OCI-LY3 (cell line): ENCODE measurements around the gene SEMA5B.
A peak's percentile ranks its signal among the peaks of the same experiment; 100 is the strongest.

Experiments
- H2AFZ ChIP-seq: fragments of 200-600, 300-600 bp; shearing (Covaris generic); 2 replicates; pipeline ENCODE4 v1.6.0; 2014; ENCODE audit warnings: antibody characterized with exemption, low read depth, low read length
- H3K27ac ChIP-seq: fragments of 200-600, 300-600 bp; sonication (generic); 2 replicates; pipeline ENCODE4 v1.5.1; 2014; ENCODE audit warnings: mild to moderate bottlenecking, low read length, moderate library complexity, mixed read lengths
- H3K27me3 ChIP-seq: fragments of 200-600, 300-600 bp; sonication (generic); 2 replicates; pipeline ENCODE4 v1.6.1; 2014; ENCODE audit warnings: low read depth, low read length, mixed read lengths
- H3K36me3 ChIP-seq: fragments of 200-600, 300-600 bp; sonication (generic); replicated peaks from 2 replicates; pipeline ENCODE3; 2014; ENCODE audit warnings: low read depth, low read length, mixed read lengths
- H3K4me1 ChIP-seq: fragments of 300-600, 200-600 bp; sonication (generic); 2 replicates; pipeline ENCODE4 v1.6.1; 2014; ENCODE audit warnings: low read length, mixed read lengths
- H3K4me2 ChIP-seq: fragments of 200-600, 300-600 bp; sonication (generic); 2 replicates; pipeline ENCODE4 v1.6.1; 2014; ENCODE audit warnings: low read length, mixed read lengths
- H3K4me3 ChIP-seq: fragments of 300-600, 200-600 bp; sonication (generic); 2 replicates; pipeline ENCODE4 v1.5.1; 2014; ENCODE audit warnings: antibody characterized with exemption, mild to moderate bottlenecking, low read length, moderate library complexity
- H3K79me2 ChIP-seq: fragments of 300-600, 200-600 bp; shearing (Covaris generic); 2 replicates; pipeline ENCODE4 v1.6.1; 2014; ENCODE audit warnings: mild to moderate bottlenecking, low read length, mixed read lengths
- H3K9ac ChIP-seq: fragments of 300-600, 200-600 bp; shearing (Covaris generic); 2 replicates; pipeline ENCODE4 v1.6.0; 2014; ENCODE audit warnings: mild to moderate bottlenecking, low read length, moderate library complexity
- H3K9me3 ChIP-seq: fragments of 200-600, 300-600 bp; shearing (Covaris generic); 2 replicates; pipeline ENCODE4 v1.6.1; 2014; ENCODE audit warnings: low read length, mixed read lengths; ENCODE audit not compliant: insufficient read depth
- H4K20me1 ChIP-seq: fragments of 200-600, 300-600 bp; sonication (generic); 2 replicates; pipeline ENCODE4 v1.6.1; 2016; ENCODE audit warnings: low read length, mixed read lengths; ENCODE audit not compliant: insufficient read depth
- EZH2phosphoT487 ChIP-seq: fragments of 200-600 bp; shearing (Covaris generic); IDR thresholded peaks from 2 replicates; pipeline ENCODE4 v1.6.1; 2018; ENCODE audit warnings: antibody characterized with exemption, mixed run types, low read depth
- TF ChIP-seq, protein P1 (sequence below): fragments of 200-600, 300-600 bp; sonication (generic); IDR thresholded peaks from 2 replicates; pipeline ENCODE4 v1.5.1; 2014; ENCODE audit warnings: antibody characterized with exemption, low read length, low read depth

The SEMA5B gene

DNA sequence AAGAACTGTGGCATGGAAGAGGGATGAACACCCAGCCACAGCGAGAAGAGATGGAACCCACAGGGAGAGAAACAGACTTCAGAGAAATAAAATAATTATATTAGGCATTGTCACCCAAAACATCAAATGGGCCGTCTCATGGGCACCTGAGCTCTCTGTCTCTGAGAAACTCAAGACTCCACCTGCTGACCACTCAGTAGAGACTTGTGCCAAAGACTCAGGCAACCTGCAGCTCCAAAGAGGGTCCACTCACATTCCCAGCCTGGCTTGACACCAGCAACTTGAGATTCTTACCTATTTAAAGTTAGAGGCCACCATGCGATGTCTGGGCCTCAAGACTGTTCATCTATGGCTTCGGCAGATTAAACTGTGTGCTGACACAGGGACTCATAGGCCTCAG lies 12.0 kb downstream of the SEMA5B start:
- no peaks in the 10 kb centered on the region for H4K20me1 ChIP-seq
- no peak overlapping the region for H2AFZ ChIP-seq
- peaks cover 12% of the 10 kb centered on the region; the same call in 1 of the 2 replicates for H3K27me3 ChIP-seq
- TF ChIP-seq EZH2phosphoT487: no peak
- TF ChIP-seq, protein P1, sequence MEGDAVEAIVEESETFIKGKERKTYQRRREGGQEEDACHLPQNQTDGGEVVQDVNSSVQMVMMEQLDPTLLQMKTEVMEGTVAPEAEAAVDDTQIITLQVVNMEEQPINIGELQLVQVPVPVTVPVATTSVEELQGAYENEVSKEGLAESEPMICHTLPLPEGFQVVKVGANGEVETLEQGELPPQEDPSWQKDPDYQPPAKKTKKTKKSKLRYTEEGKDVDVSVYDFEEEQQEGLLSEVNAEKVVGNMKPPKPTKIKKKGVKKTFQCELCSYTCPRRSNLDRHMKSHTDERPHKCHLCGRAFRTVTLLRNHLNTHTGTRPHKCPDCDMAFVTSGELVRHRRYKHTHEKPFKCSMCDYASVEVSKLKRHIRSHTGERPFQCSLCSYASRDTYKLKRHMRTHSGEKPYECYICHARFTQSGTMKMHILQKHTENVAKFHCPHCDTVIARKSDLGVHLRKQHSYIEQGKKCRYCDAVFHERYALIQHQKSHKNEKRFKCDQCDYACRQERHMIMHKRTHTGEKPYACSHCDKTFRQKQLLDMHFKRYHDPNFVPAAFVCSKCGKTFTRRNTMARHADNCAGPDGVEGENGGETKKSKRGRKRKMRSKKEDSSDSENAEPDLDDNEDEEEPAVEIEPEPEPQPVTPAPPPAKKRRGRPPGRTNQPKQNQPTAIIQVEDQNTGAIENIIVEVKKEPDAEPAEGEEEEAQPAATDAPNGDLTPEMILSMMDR: peak; percentile 38
- no peak overlapping the region for H3K27ac ChIP-seq
- H3K9ac ChIP-seq: no peak overlapping the region
- peaks cover 18% of the 10 kb centered on the region for H3K4me1 ChIP-seq
- no peak overlapping the region for H3K4me3 ChIP-seq
- no peaks in the 10 kb centered on the region for H3K79me2 ChIP-seq
- H3K4me2 ChIP-seq: no peak overlapping the region
- H3K9me3 ChIP-seq: no peaks in the 10 kb centered on the region
- no peaks in the 10 kb centered on the region for H3K36me3 ChIP-seq

DNA sequence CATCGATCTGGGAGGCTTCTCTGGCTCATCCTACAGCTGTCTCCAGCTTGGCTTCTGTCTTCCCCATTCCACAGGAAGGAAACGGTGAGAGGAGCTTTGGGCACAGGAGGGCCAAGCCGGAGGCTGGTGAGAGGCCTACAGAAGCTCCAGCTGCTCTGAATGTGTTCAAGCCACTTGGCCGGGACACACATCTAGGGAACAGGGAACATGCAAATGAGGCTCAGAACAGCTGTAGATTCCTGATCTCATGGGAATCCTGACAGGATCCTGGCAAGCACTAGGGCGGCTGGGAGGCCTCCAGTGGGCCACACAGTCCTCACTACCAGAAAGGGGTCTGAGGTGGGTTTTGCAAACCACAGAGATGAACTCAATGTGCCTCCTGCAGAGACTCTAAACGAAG lies 13.7 kb downstream of the SEMA5B start:
- no peaks in the 10 kb centered on the region for H4K20me1 ChIP-seq
- TF ChIP-seq, protein P1: no peak
- TF ChIP-seq EZH2phosphoT487: no peak
- H3K9me3 ChIP-seq: no peaks in the 10 kb centered on the region
- no peak overlapping the region for H2AFZ ChIP-seq
- H3K4me3 ChIP-seq: no peak overlapping the region
- peaks cover 10% of the 10 kb centered on the region; the same call in 1 of the 2 replicates for H3K27me3 ChIP-seq
- peaks cover 22% of the 10 kb centered on the region for H3K4me1 ChIP-seq
- no peaks in the 10 kb centered on the region for H3K36me3 ChIP-seq
- H3K9ac ChIP-seq: no peak overlapping the region
- no peaks in the 10 kb centered on the region for H3K79me2 ChIP-seq
- peak overlapping the region; percentile 32; the same call in 1 of the 2 replicates for H3K4me2 ChIP-seq
- H3K27ac ChIP-seq: no peak overlapping the region

DNA sequence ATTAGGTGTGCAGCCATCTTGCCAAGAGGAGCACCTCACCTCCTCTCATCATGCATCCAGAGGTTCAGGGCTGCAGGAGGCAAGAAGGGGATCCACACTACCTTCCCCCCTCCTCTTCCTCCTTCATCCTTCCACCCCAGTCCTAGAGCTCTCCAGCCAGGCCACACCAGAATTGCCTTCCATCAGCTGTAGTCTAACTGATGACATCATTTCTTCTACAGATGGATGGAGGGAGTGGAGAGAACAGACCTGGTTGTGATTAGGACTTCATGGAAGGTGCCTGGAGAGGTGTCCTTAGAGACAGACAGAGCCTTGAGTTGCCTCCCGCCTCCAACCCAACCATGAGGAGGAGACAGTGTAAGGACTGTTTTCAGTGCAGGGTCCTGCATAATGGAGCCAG lies 14.9 kb downstream of the SEMA5B start:
- no peaks in the 10 kb centered on the region for H3K36me3 ChIP-seq
- no peaks in the 10 kb centered on the region; the same call in 1 of the 2 replicates for H3K27me3 ChIP-seq
- no peaks in the 10 kb centered on the region for H3K9me3 ChIP-seq
- H3K4me1 ChIP-seq: peaks cover 30% of the 10 kb centered on the region
- H3K79me2 ChIP-seq: no peaks in the 10 kb centered on the region
- no peak overlapping the region for H2AFZ ChIP-seq
- no peak overlapping the region for H3K4me3 ChIP-seq
- H4K20me1 ChIP-seq: no peaks in the 10 kb centered on the region
- H3K27ac ChIP-seq: no peak overlapping the region
- H3K4me2 ChIP-seq: no peak overlapping the region
- no peak overlapping the region for H3K9ac ChIP-seq
- TF ChIP-seq, protein P1: no peak
- no peak for TF ChIP-seq EZH2phosphoT487

DNA sequence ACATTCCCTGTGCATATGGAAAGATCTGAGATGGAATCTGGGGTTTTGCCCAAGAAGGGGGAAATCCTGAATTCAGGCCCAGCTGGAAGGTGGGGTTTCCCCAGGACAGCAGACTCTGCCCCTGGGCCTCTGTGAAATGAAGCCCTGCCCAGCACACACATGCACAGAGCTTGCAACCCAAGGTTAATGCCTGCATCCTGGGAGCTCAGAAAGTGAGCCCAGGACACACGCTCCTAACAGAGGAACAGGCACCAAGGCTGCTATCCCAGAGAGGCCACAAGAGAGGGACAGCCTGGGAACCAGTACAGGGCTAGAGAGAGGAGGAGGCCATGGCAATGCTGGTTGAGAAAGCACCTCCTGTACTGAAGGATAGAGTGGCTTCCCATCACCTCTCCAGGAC lies 16.1 kb downstream of the SEMA5B start:
- no peaks in the 10 kb centered on the region; the same call in 1 of the 2 replicates for H3K27me3 ChIP-seq

DNA sequence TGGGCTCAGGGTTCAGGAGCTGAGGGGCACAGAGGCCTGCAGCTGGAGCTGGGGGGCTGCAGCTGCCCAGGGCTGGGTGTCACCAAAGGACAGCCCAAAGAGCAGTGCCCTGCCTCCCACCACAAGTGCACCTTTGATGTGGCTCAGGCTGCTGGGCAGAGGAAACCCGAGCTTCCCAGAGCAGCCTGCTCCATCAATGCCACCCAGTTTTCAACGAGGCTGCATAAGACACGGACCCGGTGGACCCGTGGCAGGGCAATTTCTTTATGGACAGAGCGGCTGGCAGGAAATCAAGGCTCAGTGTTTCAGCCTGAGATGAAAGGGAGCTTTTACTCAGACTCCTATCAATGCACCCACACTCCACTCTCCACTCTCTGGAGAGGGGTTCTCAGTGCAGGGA lies 18.7 kb downstream of the SEMA5B start:
- no peaks in the 10 kb centered on the region for H3K9me3 ChIP-seq
- H3K79me2 ChIP-seq: no peaks in the 10 kb centered on the region
- no peak overlapping the region for H2AFZ ChIP-seq
- H3K9ac ChIP-seq: no peak overlapping the region
- H3K27ac ChIP-seq: no peak overlapping the region
- no peaks in the 10 kb centered on the region for H3K27me3 ChIP-seq
- no peak overlapping the region for H3K4me3 ChIP-seq
- H3K36me3 ChIP-seq: no peaks in the 10 kb centered on the region
- no peaks in the 10 kb centered on the region for H4K20me1 ChIP-seq
- no peak for TF ChIP-seq EZH2phosphoT487
- TF ChIP-seq, protein P1: no peak
- H3K4me1 ChIP-seq: peaks cover 40% of the 10 kb centered on the region
- no peak overlapping the region for H3K4me2 ChIP-seq

More for the DNA sequence above, 16.1 kb downstream of the SEMA5B start:
- Histone ChIP-seq H3K9ac (no peak overlapping the region), H4K20me1 (no peaks in the 10 kb centered on the region), H3K9me3 (no peaks in the 10 kb centered on the region), H3K4me3 (no peak overlapping the region), H3K79me2 (no peaks in the 10 kb centered on the region), H3K27ac (no peak overlapping the region), H3K4me2 (no peak overlapping the region), H3K4me1 (peaks cover 42% of the 10 kb centered on the region), H2AFZ (no peak overlapping the region), H3K36me3 (no peaks in the 10 kb centered on the region)
- no peak for TF ChIP-seq EZH2phosphoT487
